OCI-LY7 (cell line): Measurements from ENCODE around the gene NFATC2. TPM values are rescaled to one million over a fixed set of nuclear protein-coding genes. Genes with fewer than 3 reads are reported as not detected.
A peak's percentile ranks its signal among the peaks of the same experiment; 100 is the strongest.

Source experiments
- BruUV-seq: library from RNA; stranded (reverse); fragments of 400-500 nt; replicated peaks from 2 replicates; lab custom pipeline; 2021; lab: Mats Ljungman, UMichigan
- CTCF ChIA-PET: fragments of 300-600 bp; sonication (Branson Sonifier 250); formaldehyde crosslinking; loops from one replicate; lab custom pipeline; 2022; ENCODE audit warnings: antibody characterized with exemption; ENCODE audit not compliant: unreplicated experiment; lab: Charles Lee
- POLR2A ChIA-PET: fragments of 300-600 bp; sonication (Branson Sonifier 250); formaldehyde crosslinking; loops from one replicate; lab custom pipeline; 2022; ENCODE audit warnings: antibody characterized with exemption; lab: Charles Lee
- DNase-seq: peaks from one replicate; pipeline ENCODE4 v3.0.0-alpha.2; 2015; ENCODE audit warnings: low spot score
- H2AFZ ChIP-seq: fragments of 200-600 bp; sonication (generic), shearing (Covaris generic); 2 replicates; pipeline ENCODE4 v1.6.1; 2014; ENCODE audit warnings: mild to moderate bottlenecking, antibody characterized with exemption, low read length, moderate library complexity
- H3K27ac ChIP-seq: fragments of 200-600 bp; sonication (generic); 2 replicates; pipeline ENCODE4 v1.5.1; 2014; ENCODE audit warnings: mixed run types, low read depth, mild to moderate bottlenecking, moderate library complexity, low read length, inconsistent platforms; ENCODE audit not compliant: poor library complexity, severe bottlenecking
- H3K36me3 ChIP-seq: fragments of 200-600 bp; sonication (generic); 2 replicates; pipeline ENCODE4 v1.6.1; 2014; ENCODE audit warnings: mild to moderate bottlenecking, antibody characterized with exemption, low read length, moderate library complexity, mixed read lengths; ENCODE audit not compliant: insufficient read depth
- H3K4me1 ChIP-seq: fragments of 200-600 bp; sonication (generic); 2 replicates; pipeline ENCODE4 v1.5.1; 2014; ENCODE audit warnings: mild to moderate bottlenecking, low read length; ENCODE audit not compliant: insufficient read depth, poor library complexity, severe bottlenecking
- H3K4me2 ChIP-seq: fragments of 200-600 bp; sonication (generic); 2 replicates; pipeline ENCODE4 v1.6.1; 2014; ENCODE audit warnings: mild to moderate bottlenecking, low read length
- H3K4me3 ChIP-seq: fragments of 200-600 bp; sonication (generic); 2 replicates; pipeline ENCODE4 v1.5.1; 2014; ENCODE audit warnings: mild to moderate bottlenecking, low read depth, low read length; ENCODE audit not compliant: poor library complexity, severe bottlenecking
- H3K79me2 ChIP-seq: fragments of 200-600 bp; sonication (generic); 2 replicates; pipeline ENCODE4 v1.6.1; 2016; ENCODE audit warnings: low read depth, mild to moderate bottlenecking, low read length, moderate library complexity, mixed read lengths; ENCODE audit not compliant: insufficient read depth
- H3K9me2 ChIP-seq: fragments of 200-600 bp; sonication (generic); 2 replicates; pipeline ENCODE4 v1.6.1; 2016; ENCODE audit warnings: mild to moderate bottlenecking, low read length, mixed read lengths; ENCODE audit not compliant: insufficient read depth
- H3K9me3 ChIP-seq: fragments of 200-600 bp; sonication (generic); 2 replicates; pipeline ENCODE4 v1.6.1; 2014; ENCODE audit warnings: mild to moderate bottlenecking, mixed run types, low read length, mixed read lengths
- H4K20me1 ChIP-seq: fragments of 200-600 bp; sonication (generic); 2 replicates; pipeline ENCODE4 v1.6.1; 2014; ENCODE audit warnings: mild to moderate bottlenecking, antibody characterized with exemption, low read length, moderate library complexity, mixed read lengths; ENCODE audit not compliant: insufficient read depth
- CTCF ChIP-seq: fragments of 200-600 bp; sonication (generic); conservative IDR thresholded peaks from 2 replicates; pipeline ENCODE4 v1.5.1; 2014; ENCODE audit warnings: mild to moderate bottlenecking, antibody characterized with exemption, low read length, moderate library complexity, mixed read lengths
- EZH2phosphoT487 ChIP-seq: fragments of 200-600 bp; sonication (generic); IDR thresholded peaks from 2 replicates; pipeline ENCODE4 v1.6.1; 2018; ENCODE audit warnings: low read depth, borderline replicate concordance, mild to moderate bottlenecking, mixed run types, antibody characterized with exemption, low read length, moderate library complexity, mixed read lengths
- intact Hi-C: fragments of 100-400 bp; cut with micrococcal nuclease; formaldehyde crosslinking; loops from one replicate; pipeline ENCODE4 v1.10.0; 2022; ENCODE audit not compliant: unreplicated experiment
- microRNA-seq: library from miRNA; unstranded; fragments of <30 nt; microRNA quantifications from one replicate; pipeline ENCODE4 v1.2.0, GENCODE V29; 2022; ENCODE audit warnings: borderline replicate concordance
- small RNA-seq: library from RNA; depleted of rRNA; stranded (forward); fragments of <200 nt; gene quantifications from one replicate; pipeline ENCODE3, GENCODE V24; 2014
- total RNA-seq, 2 experiments: library from RNA; depleted of rRNA in 1 of 2; stranded (reverse); fragments of >200 nt in 1 of 2; shearing (Covaris generic) in 1 of 2; gene quantifications; 2 replicates each; pipeline ENCODE4 v1.2.3, GENCODE V29; 2014 to 2022

NFATC2 gene
- total RNA-seq, 2 experiments from 2014 or later, result 12.5 to 43.8 TPM

- Histone ChIP-seq H3K9me3 (no peaks in the 10 kb centered on the region), H3K79me2 (no peaks in the 10 kb centered on the region), H2AFZ (no peak overlapping the region), H3K9me2 (no peaks in the 10 kb centered on the region), H3K36me3 (no peaks in the 10 kb centered on the region), H3K4me1 (no peaks in the 10 kb centered on the region), H3K4me3 (no peak overlapping the region), H4K20me1 (no peaks in the 10 kb centered on the region), H3K27ac (no peak overlapping the region), H3K4me2 (no peak overlapping the region)
- BruUV-seq, result no TSS peak
- CTCF ChIA-PET, result no interaction called here
- no peak for DNase-seq
- POLR2A ChIA-PET, result no interaction called here
- TF ChIP-seq CTCF, result no peak
- TF ChIP-seq EZH2phosphoT487, result no peak
- intact Hi-C loops, result no loop called here
Observed at GRCh38 chr20:51338692-51339440, 203.7 kb downstream of the NFATC2 start.

GRCh38 chr20:51337126-51337805 is 205.3 kb downstream of the NFATC2 start:
- no peaks in the 10 kb centered on the region for H3K9me3 ChIP-seq
- H2AFZ ChIP-seq, result no peak overlapping the region
- POLR2A ChIA-PET, result no interaction called here
- no peak overlapping the region for H3K4me3 ChIP-seq
- no peak overlapping the region for H3K4me2 ChIP-seq
- no peaks in the 10 kb centered on the region for H3K36me3 ChIP-seq
- no peaks in the 10 kb centered on the region for H3K79me2 ChIP-seq
- H4K20me1 ChIP-seq, result no peaks in the 10 kb centered on the region
- H3K27ac ChIP-seq, result no peak overlapping the region
- no peak for DNase-seq
- intact Hi-C loops, result no loop called here
- CTCF ChIA-PET, result no interaction called here
- H3K9me2 ChIP-seq, result no peaks in the 10 kb centered on the region
- TF ChIP-seq EZH2phosphoT487 (no peak), CTCF (no peak)
- BruUV-seq, result no TSS peak
- H3K4me1 ChIP-seq, result no peaks in the 10 kb centered on the region

Small RNA genes within 50 kb of the gene (microRNA-seq; reads per million reads assigned to microRNA genes)
- gene MIR3194, result 22.7 reads per million, percentile 31 among the genes with 10 or more reads in this experiment

Small RNA genes within 50 kb of the gene (small RNA-seq; reads per million reads assigned to genes)
- gene MIR3194, result not detected

Other genes starting within 250 kb of the NFATC2 start
- 0.82 and 0.85 TPM in 2 replicates for gene ATP9A, start 225.7 kb upstream of the NFATC2 start, total RNA-seq (2014; rRNA removed; shearing (Covaris generic))
- gene ATP9A, start 225.7 kb upstream of the NFATC2 start, total RNA-seq (2022), result 0.67 and 0.70 TPM in 2 replicates